A172 (cell line): ENCODE measurements around the gene P2RX4. TPM values are rescaled to one million over a fixed set of nuclear protein-coding genes. Genes with fewer than 3 reads are reported as not detected.
"Not testable (repeated sequence)": the region's sequence is repeated elsewhere in the genome, so short reads cannot be mapped to it uniquely, and the experiment has no call there.

Experiments used
- DNase-seq: peaks from one replicate; pipeline ENCODE4 v3.0.0-alpha.2; 2015; ENCODE audit warnings: low spot score
- total RNA-seq: library from RNA; depleted of rRNA; stranded (reverse); fragments of >200 nt; shearing (Covaris generic); gene quantifications from 2 replicates; pipeline ENCODE4 v1.2.3, GENCODE V29; 2014; rRNA removed

The P2RX4 gene
- total RNA-seq, 1 experiment from 2014 or later = 16.2 TPM

GRCh38 chr12:121274036-121274763 is 64.3 kb downstream of the P2RX4 start:
- no peak for DNase-seq

- DNase-seq = no peak
These were observed 67.4 kb downstream of the P2RX4 start for GRCh38 chr12:121277374-121277759.

GRCh38 chr12:121278169-121279070 is 68.5 kb downstream of the P2RX4 start:
- no peak for DNase-seq

GRCh38 chr12:121279071-121279375 is 69.1 kb downstream of the P2RX4 start:
- DNase-seq = no peak

GRCh38 chr12:121279507-121279915 is 69.6 kb downstream of the P2RX4 start:
- no peak for DNase-seq

GRCh38 chr12:121280531-121280930 is 70.6 kb downstream of the P2RX4 start:
- DNase-seq = not testable (repeated sequence)

GRCh38 chr12:121281116-121281515 is 71.2 kb downstream of the P2RX4 start:
- not testable (repeated sequence) for DNase-seq

GRCh38 chr12:121282072-121282742 is 72.3 kb downstream of the P2RX4 start:
- DNase-seq = no peak

GRCh38 chr12:121282910-121283309 is 73.0 kb downstream of the P2RX4 start:
- DNase-seq = not testable (repeated sequence)

GRCh38 chr12:121283388-121283787 is 73.5 kb downstream of the P2RX4 start:
- no peak for DNase-seq

Other genes with a start within 250 kb of the P2RX4 start
- not detected in 2 replicates for gene HNF1A, start 231.6 kb upstream of the P2RX4 start, total RNA-seq
- 15.3 and 17.5 TPM in 2 replicates for gene C12orf43, start 193.6 kb upstream of the P2RX4 start, total RNA-seq
- 1.3 and 2.3 TPM in 2 replicates for gene OASL, start 170.9 kb upstream of the P2RX4 start, total RNA-seq
- gene P2RX7, start 77.3 kb upstream of the P2RX4 start, total RNA-seq = 1.9 and 3.8 TPM in 2 replicates
- 9.6 and 9.8 TPM in 2 replicates for gene CAMKK2, start 86.6 kb downstream of the P2RX4 start, total RNA-seq
- gene ANAPC5, start 142.3 kb downstream of the P2RX4 start, total RNA-seq = 124 and 132 TPM in 2 replicates
- 62.3 and 76.7 TPM in 2 replicates for gene RNF34, start 190.0 kb downstream of the P2RX4 start, total RNA-seq